ENCODE measurements around the gene TEN1.

TEN1 gene

GRCh38 chr17:75978938-75979704 lies at the start of gene TEN1, which contains the start of gene ACOX1:
Gene TEN1 (plus strand): TSS chr17:75979240. CDS start chr17:75986193, 6,953 bp downstream.
Gene ACOX1 (minus strand): TSS chr17:75979166. CDS start chr17:75979073, 93 bp downstream.
- peak within 1 kb of the TSS; percentile 76 for H3K4me3 ChIP-seq (ENCODE audit: low read depth, low read length)
- TF ChIP-seq, protein P1, sequence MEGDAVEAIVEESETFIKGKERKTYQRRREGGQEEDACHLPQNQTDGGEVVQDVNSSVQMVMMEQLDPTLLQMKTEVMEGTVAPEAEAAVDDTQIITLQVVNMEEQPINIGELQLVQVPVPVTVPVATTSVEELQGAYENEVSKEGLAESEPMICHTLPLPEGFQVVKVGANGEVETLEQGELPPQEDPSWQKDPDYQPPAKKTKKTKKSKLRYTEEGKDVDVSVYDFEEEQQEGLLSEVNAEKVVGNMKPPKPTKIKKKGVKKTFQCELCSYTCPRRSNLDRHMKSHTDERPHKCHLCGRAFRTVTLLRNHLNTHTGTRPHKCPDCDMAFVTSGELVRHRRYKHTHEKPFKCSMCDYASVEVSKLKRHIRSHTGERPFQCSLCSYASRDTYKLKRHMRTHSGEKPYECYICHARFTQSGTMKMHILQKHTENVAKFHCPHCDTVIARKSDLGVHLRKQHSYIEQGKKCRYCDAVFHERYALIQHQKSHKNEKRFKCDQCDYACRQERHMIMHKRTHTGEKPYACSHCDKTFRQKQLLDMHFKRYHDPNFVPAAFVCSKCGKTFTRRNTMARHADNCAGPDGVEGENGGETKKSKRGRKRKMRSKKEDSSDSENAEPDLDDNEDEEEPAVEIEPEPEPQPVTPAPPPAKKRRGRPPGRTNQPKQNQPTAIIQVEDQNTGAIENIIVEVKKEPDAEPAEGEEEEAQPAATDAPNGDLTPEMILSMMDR (IDR thresholded peaks at IDR 0.05; ENCODE audit: borderline replicate concordance, insufficient read depth, low read depth, low read length), result no peak

GRCh38 chr17:75931062-75931461 lies 48.0 kb upstream of the TEN1 start:
- no peak overlapping the region for H3K4me3 ChIP-seq (ENCODE audit: low read depth, low read length)
- TF ChIP-seq, protein P1 (IDR thresholded peaks at IDR 0.05; ENCODE audit: borderline replicate concordance, insufficient read depth, low read depth, low read length), result no peak

GRCh38 chr17:75932852-75933251 lies 46.2 kb upstream of the TEN1 start:
- TF ChIP-seq, protein P1 (IDR thresholded peaks at IDR 0.05; ENCODE audit: borderline replicate concordance, insufficient read depth, low read depth, low read length), result no peak
- no peak overlapping the region for H3K4me3 ChIP-seq (ENCODE audit: low read depth, low read length)

DNA sequence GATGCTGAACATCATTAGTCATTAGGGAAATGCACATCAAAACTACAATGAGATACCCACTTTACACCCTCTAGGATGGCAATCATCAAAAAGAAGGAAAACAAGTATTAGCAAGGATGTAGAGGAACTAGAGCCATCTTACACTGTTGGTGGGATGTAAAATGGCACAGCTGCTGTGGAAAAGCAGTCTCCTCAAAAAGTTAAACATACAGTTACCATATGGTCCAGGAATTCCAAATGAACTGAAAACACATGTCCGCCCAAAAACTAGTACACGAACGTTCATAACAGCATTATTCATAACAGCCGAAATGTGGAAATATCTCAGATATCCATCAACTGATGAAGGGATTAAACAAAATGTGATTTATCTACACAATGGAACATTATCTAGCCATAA lies 45.2 kb upstream of the TEN1 start:
- no peak overlapping the region for H3K4me3 ChIP-seq (ENCODE audit: low read depth, low read length)
- TF ChIP-seq, protein P1 (IDR thresholded peaks at IDR 0.05; ENCODE audit: borderline replicate concordance, insufficient read depth, low read depth, low read length), result no peak

- TF ChIP-seq, protein P1 (IDR thresholded peaks at IDR 0.05; ENCODE audit: borderline replicate concordance, insufficient read depth, low read depth, low read length), result no peak
- H3K4me3 ChIP-seq (ENCODE audit: low read depth, low read length), result no peak overlapping the region
Observed at GRCh38 chr17:75937652-75938051, 41.4 kb upstream of the TEN1 start.

- H3K4me3 ChIP-seq (ENCODE audit: low read depth, low read length), result peak within 1 kb of the TSS; percentile 74
- TF ChIP-seq, protein P1 (IDR thresholded peaks at IDR 0.05; ENCODE audit: borderline replicate concordance, insufficient read depth, low read depth, low read length), result no peak
Observed at GRCh38 chr17:75940727-75941441, 38.2 kb upstream of the TEN1 start, which contains the start of gene FBF1. Gene FBF1 (minus strand): TSS chr17:75941042. CDS start chr17:75938149, 2,893 bp downstream.

Measured in GM12875 (cell line).